HG02571 (cell line): ENCODE measurements around the gene WFIKKN1.

Source experiments
- ATAC-seq: cut with Tn5 transposase; IDR thresholded peaks from one replicate; pipeline ENCODE4 v1.9.1; 2021; ENCODE audit warnings: mild to moderate bottlenecking, moderate library complexity; ENCODE audit not compliant: unreplicated experiment

WFIKKN1 gene

GRCh38 chr16:635573-636205, 4.9 kb downstream of the WFIKKN1 start:
- ATAC-seq: peak; percentile 4

GRCh38 chr16:636206-637080, 5.7 kb downstream of the WFIKKN1 start, which contains the start of gene METTL26:
TSS of gene METTL26 (minus strand) at chr16:636305. CDS start at chr16:636290, 15 bp downstream.
- peak; percentile 64 for ATAC-seq

- no peak for ATAC-seq
Observed at GRCh38 chr16:637081-638018, 6.6 kb downstream of the WFIKKN1 start.

- no peak for ATAC-seq
Observed at GRCh38 chr16:638034-638543, 7.3 kb downstream of the WFIKKN1 start.

DNA sequence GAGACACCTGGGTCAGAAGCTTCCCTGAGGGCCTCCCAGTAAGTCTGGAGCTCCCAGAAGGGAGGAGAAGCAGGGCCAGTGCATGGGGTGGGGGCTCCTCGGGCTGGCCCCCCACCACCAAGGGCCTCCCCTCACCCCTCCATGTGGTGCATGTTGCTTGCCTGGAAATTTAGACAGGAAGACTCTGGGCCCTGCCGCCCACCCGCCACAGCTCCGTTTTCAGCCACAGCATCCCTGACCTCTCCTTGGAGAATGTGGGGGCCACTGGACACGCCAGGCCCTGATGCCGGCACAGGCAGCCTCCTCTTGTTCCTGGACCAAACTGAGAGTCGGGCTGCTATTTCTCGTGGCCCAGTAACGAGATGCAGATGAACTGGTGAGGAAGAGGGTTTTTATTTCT, 8.1 kb downstream of the WFIKKN1 start:
- ATAC-seq: no peak

- ATAC-seq: no peak
Observed at GRCh38 chr16:640614-641013, 9.8 kb downstream of the WFIKKN1 start.

GRCh38 chr16:641326-642188, 10.8 kb downstream of the WFIKKN1 start, which contains the start of gene MCRIP2:
TSS of gene MCRIP2 (plus strand) at chr16:641828. CDS start at chr16:641992, 164 bp downstream.
- peak; percentile 46 for ATAC-seq

GRCh38 chr16:642189-643049, 11.6 kb downstream of the WFIKKN1 start:
- peak; percentile 33 for ATAC-seq

DNA sequence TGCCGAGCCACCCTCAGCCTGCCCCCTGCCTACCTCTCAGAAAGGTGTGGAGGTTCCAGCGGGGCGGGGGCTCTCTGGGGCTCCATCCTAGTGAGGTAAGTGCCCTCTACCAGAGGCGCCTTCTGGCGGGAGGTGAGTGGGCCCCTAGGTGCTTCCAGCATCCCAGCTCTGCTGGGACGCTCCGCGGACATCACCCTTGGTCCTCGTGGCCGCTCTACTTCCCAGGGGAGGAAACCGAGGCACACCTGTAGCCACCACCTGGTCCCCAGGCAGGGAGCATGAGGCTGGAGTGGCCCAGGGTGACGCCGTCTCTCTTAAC, 12.2 kb downstream of the WFIKKN1 start:
- no peak for ATAC-seq

DNA sequence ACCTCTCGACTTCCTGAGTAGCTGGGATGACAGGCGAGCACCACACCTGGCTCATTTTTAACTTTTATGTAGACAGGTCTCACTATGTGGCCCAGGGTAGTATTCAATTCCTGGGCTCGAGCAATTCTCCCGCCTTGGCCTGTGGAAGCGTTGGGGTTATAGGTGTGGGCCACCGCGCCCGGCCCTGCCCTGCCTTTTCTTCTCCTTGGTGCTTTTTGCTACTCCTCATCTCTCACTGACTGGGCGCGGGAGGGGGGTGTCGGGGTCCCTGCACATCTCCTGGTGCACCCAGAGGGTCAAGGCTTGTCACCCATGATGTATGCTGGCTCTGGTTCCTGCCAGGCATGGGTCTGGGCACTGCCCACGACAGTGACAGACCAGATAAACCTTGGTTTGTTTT, 13.8 kb downstream of the WFIKKN1 start:
- ATAC-seq: no peak

DNA sequence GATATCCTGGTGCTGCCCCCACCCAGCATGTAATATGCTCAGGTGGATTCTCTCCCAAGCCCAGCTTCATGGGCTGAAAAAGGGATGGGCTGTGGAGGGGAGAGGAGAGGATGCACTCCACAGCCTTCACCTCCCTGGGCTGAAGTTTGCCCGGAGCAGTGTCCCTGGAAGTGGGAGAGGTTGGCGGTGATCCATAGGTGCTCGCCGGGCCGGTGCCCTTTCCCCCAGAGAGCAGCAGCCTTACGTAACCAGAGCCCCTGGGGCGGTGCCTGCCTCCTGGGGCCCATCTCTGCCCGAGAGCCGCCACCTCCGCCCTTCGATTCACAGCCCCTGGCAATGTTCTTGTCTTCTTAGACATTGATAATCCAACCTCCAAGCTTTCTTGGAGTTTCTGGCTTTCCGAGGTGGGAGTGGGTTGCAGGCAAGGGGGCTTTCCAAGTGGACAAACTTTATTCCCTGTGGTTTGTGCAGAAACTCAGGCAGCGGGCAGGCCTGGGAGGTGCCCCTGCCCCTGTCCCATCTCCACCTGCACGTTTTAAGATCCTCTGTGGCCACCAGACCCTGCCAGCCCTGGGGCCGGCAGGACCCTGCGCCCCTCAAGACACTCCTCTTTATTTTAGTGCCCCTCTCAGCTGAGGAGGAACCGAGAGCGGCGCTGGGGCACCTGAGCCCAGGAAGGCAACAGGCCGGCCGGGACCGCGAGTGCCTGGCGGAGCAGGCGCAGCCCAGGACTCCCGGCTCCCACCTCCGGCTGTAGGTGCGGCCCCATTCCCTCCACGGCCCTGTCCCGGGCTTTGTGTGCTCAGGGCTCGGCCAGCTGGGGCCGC, 15.3 kb downstream of the WFIKKN1 start:
- ATAC-seq: no peak

DNA sequence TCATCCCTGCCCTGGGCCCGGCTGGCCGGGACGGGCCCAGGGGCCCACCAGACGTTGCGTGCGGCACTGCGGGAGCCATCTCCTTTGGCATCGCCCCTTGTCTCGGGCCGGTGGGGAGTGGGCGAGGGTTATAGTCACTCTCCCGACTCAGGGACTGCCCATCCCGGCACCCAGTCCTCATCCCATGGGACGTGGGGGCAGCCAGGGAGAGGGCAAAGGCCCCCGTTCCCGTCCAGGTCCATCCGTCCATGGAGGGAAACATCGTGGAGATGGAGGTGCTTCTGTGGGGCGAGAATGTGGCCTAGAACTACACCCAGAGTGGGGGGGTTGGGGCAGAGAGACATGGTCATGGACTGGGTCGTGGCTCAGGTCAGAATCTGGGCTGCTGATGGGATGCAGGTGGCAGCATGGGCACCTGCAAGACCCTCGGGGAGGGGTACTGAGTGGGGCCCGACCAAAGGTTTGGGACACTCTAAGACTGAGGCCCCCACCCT, 15.9 kb downstream of the WFIKKN1 start:
- ATAC-seq: no peak

GRCh38 chr16:647173-647902, 16.6 kb downstream of the WFIKKN1 start:
- no peak for ATAC-seq

DNA sequence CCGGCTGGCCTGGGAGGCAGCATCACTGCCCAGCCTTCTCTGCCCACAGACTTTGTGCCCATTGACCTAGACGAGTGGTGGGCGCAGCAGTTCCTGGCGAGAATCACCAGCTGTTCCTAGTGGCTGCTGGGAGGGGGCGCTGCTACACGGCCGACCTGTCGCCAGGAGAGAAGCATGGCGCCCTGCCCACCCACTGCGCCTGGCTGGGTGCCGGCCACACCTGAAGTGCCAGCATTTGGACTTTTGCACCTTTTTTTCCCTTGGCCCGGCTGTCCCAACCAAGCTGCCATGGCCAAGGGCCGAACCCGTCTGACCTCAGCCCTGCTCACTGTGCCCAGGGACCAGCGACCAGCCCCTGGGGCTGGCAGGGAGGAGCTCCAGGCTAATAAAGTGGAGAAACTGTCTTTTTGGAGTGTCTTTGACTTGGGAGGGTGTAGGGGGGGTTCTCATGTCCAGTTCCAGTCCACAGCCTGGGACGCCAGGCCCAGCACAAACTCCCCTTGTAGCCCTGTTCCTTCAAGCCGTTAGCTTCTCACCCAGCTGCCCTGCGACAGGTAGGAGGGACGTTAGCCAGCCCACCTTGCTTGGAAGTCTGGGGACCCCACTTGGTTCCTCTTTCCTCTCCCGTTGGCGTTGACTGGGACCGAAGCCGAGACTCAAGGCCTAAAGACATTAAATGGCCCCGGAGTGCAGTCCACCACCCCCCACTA, 17.4 kb downstream of the WFIKKN1 start:
- ATAC-seq: no peak

- ATAC-seq: peak; percentile 77
Observed at GRCh38 chr16:648781-649589, 18.2 kb downstream of the WFIKKN1 start, which contains the start of gene WDR90. TSS of gene WDR90 (plus strand) at chr16:649365. CDS start at chr16:649417, 52 bp downstream.

DNA sequence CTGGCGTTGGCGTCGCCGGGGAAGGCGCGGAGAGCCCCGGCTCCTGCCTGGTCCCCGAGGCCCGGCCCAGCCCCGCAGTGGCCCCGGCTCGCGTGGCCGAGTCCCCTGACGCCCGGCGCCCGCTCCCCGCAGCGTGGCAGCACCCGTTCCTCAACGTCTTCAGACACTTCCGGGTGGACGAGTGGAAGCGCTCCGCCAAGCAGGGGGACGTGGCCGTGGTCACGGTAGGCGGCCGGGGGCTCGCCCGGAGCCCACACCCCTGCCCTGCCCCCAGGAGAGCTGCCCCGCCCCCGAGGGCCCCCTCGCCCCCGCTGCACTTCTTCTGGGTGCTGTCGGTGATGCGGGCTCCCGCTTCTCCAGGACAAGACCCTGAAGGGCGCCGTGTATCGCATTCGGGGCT, 18.8 kb downstream of the WFIKKN1 start:
- peak; percentile 6 for ATAC-seq
